NT2/D1 (cell line): ENCODE results near the gene OXGR1.

Experiments used
- SUZ12 ChIP-seq: IDR thresholded peaks from 2 replicates; pipeline ENCODE4 v1.6.1; 2011; ENCODE audit not compliant: insufficient read length, insufficient read depth; ENCODE audit errors: extremely low read depth
- YY1 ChIP-seq: IDR thresholded peaks from 2 replicates; pipeline ENCODE4 v1.6.1; 2011; ENCODE audit not compliant: insufficient read length, insufficient read depth

DNA sequence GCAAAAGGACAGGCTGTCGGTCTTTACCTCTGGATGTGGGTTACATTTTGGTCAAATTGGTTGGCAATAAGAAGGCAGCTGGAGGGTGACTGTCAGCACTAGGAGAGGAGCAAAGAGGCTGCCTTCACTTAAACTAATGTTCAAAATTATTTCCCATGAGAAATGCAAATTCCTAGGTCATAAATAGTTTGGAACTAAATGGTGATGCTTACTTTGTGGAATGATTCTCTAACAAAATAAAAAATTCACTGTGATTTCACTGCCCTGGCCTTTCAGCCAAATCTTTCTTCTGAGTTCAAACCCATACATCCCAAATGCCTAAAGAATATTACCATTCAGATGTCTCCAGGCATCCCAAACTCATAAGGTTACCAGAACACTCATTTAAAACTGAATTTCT, 25.0 kb upstream of the OXGR1 start:
- TF ChIP-seq YY1, result no peak
- no peak for TF ChIP-seq SUZ12
